Brain microvascular endothelial cell (primary cell): ENCODE measurements around the gene PKNOX2.

Experiments
- DNase-seq: peaks from one replicate; pipeline ENCODE4 v3.0.0-alpha.2; 2020
- H3K27ac ChIP-seq: fragments of 250-450 bp; sonication (Bioruptor Pico); 2 replicates; pipeline ENCODE4 v1.5.1; 2020; ENCODE audit warnings: mild to moderate bottlenecking, moderate library complexity
- H3K27me3 ChIP-seq: fragments of 250-450 bp; sonication (Bioruptor Pico); replicated peaks from 2 replicates; pipeline ENCODE4 v1.5.1; 2020; ENCODE audit warnings: mild to moderate bottlenecking
- H3K36me3 ChIP-seq: fragments of 250-450 bp; sonication (Bioruptor Pico); replicated peaks from 2 replicates; pipeline ENCODE4 v1.5.1; 2020; ENCODE audit warnings: mild to moderate bottlenecking
- H3K4me3 ChIP-seq: 2 replicates; pipeline ENCODE4 v1.5.1; 2011; ENCODE audit warnings: low read depth, mild to moderate bottlenecking, control low read depth, low read length, moderate library complexity
- CTCF ChIP-seq: IDR thresholded peaks from 2 replicates; pipeline ENCODE4 v1.5.1; 2011; ENCODE audit warnings: low read depth, mild to moderate bottlenecking, moderate library complexity, low read length, control low read depth, inconsistent platforms; ENCODE audit errors: missing control alignments
- in situ Hi-C: cut with HindIII; loops from 2 replicates; pipeline ENCODE4 v1.10.0; 2017; ENCODE audit warnings: low sequenced_read_pairs, low pct_ligation_motif_present

PKNOX2 gene

GRCh38 chr11:125253795-125254525, 89.4 kb downstream of the PKNOX2 start:
- DNase-seq = no peak
- Histone ChIP-seq H3K27me3 (no peaks in the 10 kb centered on the region), H3K27ac (no peak overlapping the region), H3K4me3 (no peak overlapping the region), H3K36me3 (no peaks in the 10 kb centered on the region)
- TF ChIP-seq CTCF = no peak
- in situ Hi-C loops = no loop called here

GRCh38 chr11:125256541-125257189, 92.1 kb downstream of the PKNOX2 start:
- H3K27me3 ChIP-seq = no peaks in the 10 kb centered on the region
- DNase-seq = no peak
- in situ Hi-C loops = no loop called here
- H3K27ac ChIP-seq = no peak overlapping the region
- no peak overlapping the region for H3K4me3 ChIP-seq
- no peak for TF ChIP-seq CTCF
- no peaks in the 10 kb centered on the region for H3K36me3 ChIP-seq

- peak; percentile 63 for TF ChIP-seq CTCF
- Histone ChIP-seq H3K4me3 (no peak overlapping the region), H3K36me3 (no peaks in the 10 kb centered on the region), H3K27me3 (no peaks in the 10 kb centered on the region), H3K27ac (no peak overlapping the region)
- no peak for DNase-seq
- in situ Hi-C loops = no loop called here
These were observed 92.6 kb downstream of the PKNOX2 start for GRCh38 chr11:125257190-125257579.

- no peak for DNase-seq
- H3K4me3 ChIP-seq = no peak overlapping the region
- no peaks in the 10 kb centered on the region for H3K27me3 ChIP-seq
- no peak for TF ChIP-seq CTCF
- H3K36me3 ChIP-seq = no peaks in the 10 kb centered on the region
- in situ Hi-C loops = no loop called here
- no peak overlapping the region for H3K27ac ChIP-seq
These were observed 93.2 kb downstream of the PKNOX2 start for GRCh38 chr11:125257751-125258150.

- in situ Hi-C loops = no loop called here
- peak; percentile 7 for TF ChIP-seq CTCF
- no peaks in the 10 kb centered on the region for H3K36me3 ChIP-seq
- no peaks in the 10 kb centered on the region for H3K27me3 ChIP-seq
- DNase-seq = no peak
- H3K27ac ChIP-seq = no peak overlapping the region
- H3K4me3 ChIP-seq = no peak overlapping the region
These were observed 93.9 kb downstream of the PKNOX2 start for GRCh38 chr11:125258291-125259032.
